GM21786 (cell line): Measurements from ENCODE around the gene GLI1.
"Not testable (repeated sequence)": the region's sequence is repeated elsewhere in the genome, so short reads cannot be mapped to it uniquely, and the experiment has no call there.

Source experiments
- ATAC-seq: cut with Tn5 transposase; IDR thresholded peaks from one replicate; pipeline ENCODE4 v1.9.1; 2021; ENCODE audit not compliant: unreplicated experiment

GLI1 gene

DNA sequence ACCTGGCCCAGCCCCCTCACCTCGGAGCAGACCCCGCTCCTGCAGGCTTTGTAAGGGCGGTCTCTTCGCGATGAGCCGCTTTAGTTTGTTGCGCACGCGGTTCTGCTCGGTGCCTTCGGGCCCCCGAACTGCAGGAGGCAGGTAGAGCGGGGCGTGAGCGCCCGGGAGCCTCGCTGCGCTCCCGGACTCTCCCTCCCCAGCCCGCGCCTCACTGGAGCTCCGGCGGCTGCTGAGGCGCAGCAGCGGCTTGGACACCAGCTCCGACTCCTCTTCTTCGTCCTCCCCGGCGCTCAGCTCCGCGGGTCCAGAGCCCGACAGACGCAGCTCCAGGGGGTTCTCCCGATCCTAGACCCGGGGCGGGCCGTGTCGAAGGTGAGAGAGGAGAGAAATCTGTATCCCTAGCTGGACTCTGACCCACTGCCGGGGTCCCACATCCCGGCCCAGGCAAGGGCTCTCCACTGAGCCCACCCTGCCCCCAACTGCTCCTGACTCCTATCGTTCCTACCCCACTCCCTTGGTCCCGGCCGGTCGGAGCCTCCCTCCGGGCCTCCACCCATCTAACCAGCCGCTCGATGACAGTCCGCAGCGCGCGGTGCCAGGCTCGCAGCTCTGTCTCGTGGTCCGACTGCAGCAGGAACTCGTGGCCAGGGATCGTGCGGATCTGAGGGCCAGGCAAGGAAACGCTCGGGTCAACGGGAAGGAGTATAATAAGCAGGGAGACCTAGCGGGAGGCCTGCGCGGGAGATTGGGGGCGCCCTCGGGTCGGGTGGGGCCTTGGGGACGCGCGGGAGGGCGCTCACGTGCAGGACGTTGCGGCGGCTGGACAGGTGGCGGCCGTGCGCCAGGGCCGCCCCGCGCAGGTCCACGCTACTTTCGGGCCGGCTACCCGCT lies 15.9 kb downstream of the GLI1 start:
- ATAC-seq = peak; percentile 3

GRCh38 chr12:57476162-57476992 lies 16.8 kb downstream of the GLI1 start:
- peak; percentile 54 for ATAC-seq

GRCh38 chr12:57476993-57477709 lies 17.6 kb downstream of the GLI1 start:
- ATAC-seq = no peak

DNA sequence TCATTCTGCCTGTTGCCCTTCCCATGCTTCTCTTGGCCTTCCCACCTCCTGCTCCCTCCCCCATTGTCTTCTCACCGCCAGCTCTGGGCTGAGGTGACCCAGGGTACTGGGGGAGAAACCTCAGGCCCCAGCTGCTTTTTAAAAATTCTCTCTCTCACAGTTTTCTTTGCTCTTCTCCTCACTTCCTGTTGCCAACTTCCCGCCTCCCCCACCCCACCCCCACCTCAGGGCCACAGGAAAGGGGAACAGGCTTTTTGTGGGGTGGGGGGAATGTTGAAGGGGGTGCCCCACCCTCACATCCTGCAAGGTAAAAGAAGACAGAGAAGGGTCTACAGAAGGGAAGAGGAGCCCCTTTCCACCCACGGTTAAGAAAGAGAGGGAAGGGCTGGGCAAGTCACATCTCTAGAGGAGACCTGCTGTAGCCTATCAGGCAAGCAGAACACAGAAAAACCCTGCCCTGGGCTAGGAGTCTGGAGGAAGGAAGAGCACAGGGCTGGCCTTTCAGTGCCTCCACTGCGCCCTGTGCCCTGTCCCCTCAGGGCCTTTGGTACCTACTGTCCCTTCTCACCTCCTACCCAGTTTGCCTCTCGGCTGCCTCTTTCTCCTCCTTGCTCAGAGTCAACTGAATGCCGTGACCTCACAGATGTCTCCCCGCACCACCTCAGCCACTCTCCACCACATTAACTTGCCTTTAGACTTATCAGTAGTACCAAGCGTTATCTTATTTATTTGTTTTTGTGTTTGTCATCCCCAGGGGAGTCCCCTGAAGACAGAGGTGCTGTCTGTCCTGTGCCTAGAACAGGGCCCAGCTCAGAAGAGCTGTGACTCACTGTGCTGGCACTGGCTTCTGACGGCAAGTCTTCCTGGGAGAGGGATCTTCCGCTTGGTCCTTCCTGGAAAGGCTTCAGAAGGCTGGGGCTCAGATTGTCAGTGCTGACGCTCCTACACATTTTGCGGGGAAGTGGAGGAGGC lies 18.4 kb downstream of the GLI1 start:
- ATAC-seq = peak; percentile 41

GRCh38 chr12:57479043-57479375 lies 19.4 kb downstream of the GLI1 start:
- no peak for ATAC-seq

GRCh38 chr12:57479376-57480115 lies 20.0 kb downstream of the GLI1 start, which contains the start of gene ARHGAP9:
Gene ARHGAP9, minus strand, starts transcription at chr12:57479866. Its CDS starts 460 bp downstream, at chr12:57479406.
- ATAC-seq = no peak

GRCh38 chr12:57481671-57482070 lies 22.1 kb downstream of the GLI1 start:
- ATAC-seq = no peak

- no peak for ATAC-seq
Observed at GRCh38 chr12:57483466-57483865, 23.9 kb downstream of the GLI1 start.

DNA sequence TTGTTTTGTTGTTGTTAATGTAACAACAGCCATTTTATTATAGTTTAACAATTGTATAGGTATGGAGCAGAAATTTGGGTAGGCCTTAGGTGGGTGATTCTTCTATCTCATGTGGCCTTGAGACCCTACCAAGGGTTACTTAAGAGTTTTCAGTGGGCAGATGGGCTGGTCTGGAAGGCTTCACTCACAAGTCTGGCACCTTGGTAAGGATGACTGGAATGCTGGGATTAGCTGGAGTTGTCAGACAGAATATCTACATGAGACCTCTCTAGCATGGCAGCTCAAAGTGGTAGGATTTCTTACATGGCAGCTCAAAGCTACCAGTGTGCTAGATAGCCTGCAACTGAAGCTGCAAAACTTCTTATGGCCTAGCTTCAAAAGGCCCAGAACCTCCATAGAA lies 26.1 kb downstream of the GLI1 start:
- no peak for ATAC-seq

GRCh38 chr12:57487055-57487596 lies 27.5 kb downstream of the GLI1 start:
- ATAC-seq = no peak

DNA sequence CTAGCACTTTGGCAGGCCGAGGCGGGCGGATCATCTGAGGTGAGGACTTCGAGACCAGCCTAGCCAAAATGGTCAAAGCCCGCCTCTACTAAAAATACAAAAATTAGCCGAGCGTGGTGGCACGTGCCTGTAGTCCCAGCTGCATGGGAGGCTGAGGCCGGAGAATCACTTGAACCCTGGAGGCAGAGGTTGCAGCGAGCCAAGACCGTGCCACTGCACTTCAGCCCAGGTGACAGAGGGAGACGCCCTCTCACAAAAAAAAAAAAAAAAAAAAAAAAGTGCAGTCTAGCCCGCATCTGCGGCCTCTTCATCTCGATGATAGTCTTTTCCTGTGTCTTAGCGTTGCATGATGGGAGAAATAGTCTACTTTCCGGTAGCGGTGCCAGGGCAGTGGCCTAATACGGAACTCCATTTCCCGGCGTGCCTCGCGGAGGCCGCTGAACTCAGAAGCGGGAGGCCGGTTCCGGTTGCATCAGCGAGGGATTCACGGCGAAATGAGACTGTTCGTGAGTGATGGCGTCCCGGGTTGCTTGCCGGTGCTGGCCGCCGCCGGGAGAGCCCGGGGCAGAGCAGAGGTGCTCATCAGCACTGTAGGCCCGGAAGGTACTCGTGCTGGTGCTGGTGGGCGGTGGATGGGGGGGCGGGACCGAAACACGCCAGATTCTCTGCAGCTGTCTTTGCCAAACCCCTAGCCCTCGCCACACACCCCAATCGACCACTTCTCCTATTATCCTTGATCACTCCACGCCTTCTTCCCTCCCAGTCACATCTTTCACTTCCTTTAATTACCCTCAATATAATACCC lies 28.2 kb downstream of the GLI1 start, which contains the start of gene MARS1:
Gene MARS1, plus strand, starts transcription at position 472 of the 805 bp plus-strand sequence. Its CDS starts 23 bp downstream, at position 495.
- peak; percentile 98 for ATAC-seq

DNA sequence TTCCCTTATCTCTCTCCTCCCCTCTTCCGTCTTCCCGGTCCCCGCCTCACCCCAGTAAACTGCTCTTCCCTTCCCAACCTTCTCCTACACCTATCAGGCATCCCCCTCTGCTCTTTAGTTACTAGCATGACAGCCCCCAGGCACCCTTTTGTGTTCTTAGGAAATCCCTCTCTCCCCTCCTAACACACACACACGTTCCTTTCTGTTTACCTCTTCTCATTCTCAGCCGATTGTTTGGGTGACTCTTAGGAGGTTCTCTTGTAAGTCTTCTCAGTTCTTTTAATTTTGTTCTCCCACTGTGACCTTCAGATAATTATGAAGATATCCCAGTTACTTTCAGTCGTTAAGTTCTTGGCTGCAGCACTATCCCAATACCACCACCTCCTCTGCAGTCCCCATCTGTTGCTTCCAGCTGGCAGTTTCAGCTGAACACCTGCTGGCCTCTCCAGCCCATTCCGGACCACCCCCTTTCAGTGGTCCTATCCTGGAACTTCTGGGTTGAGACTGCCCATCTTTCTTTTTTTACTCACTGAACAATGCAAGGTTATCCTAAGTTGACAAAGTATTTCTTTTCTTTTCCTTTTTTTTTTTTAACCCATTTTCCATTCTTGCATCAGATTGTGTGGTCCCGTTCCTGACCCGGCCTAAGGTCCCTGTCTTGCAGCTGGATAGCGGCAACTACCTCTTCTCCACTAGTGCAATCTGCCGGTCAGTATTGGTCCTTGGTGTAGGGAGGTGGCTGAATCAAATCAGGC lies 29.0 kb downstream of the GLI1 start:
- ATAC-seq = no peak

GRCh38 chr12:57489157-57489641 lies 29.6 kb downstream of the GLI1 start:
- no peak for ATAC-seq

GRCh38 chr12:57490126-57490525 lies 30.5 kb downstream of the GLI1 start:
- ATAC-seq = no peak

- ATAC-seq = no peak
Observed at GRCh38 chr12:57491393-57492280, 32.1 kb downstream of the GLI1 start.

DNA sequence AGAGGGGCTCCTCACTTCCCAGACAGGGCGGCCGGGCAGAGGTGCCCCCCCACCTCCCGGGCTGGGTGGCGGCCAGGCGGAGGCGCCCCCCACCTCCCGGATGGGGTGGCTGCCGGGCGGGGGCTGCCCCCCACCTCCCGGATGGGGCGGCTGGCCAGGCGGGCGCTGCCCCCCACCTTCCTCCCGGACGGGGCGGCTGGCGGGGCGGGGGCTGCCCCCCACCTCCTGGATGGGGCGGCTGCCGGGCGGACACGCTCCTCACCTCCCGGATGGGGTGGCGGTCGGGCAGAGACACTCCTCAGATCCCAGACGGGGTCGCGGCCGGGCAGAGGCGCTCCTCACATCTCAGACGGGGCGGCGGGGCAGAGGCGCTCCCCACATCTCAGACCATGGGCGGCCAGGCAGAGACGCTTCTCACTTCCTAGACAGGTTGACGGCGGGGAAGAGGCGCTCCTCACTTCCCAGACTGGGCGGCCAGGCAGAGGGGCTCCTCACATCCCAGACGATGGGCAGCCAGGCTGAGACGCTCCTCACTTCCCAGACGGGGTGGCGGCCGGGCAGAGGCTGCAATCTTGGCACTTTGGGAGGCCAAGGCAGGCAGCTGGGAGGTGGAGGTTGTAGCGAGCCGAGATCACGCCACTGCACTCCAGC lies 35.6 kb downstream of the GLI1 start:
- not testable (repeated sequence) for ATAC-seq
